K562 (cell line): ENCODE results near the gene IL1RL2. TPM values are rescaled to one million over a fixed set of nuclear protein-coding genes. Genes with fewer than 3 reads are reported as not detected.

Experiments used
- EHMT2 ChIP-seq: fragments of 450-650 bp; IDR thresholded peaks from 2 replicates; pipeline ENCODE4 v1.6.1; 2018; ENCODE audit warnings: antibody characterized with exemption
- FOXJ3 ChIP-seq: sonication (generic); formaldehyde crosslinking; IDR thresholded peaks from 2 replicates; pipeline ENCODE4 v1.4.0; 2020; ENCODE audit warnings: mild to moderate bottlenecking, missing genetic modification reagents
- HMBOX1 ChIP-seq: sonication (generic); IDR thresholded peaks from 2 replicates; pipeline ENCODE4 v1.6.1; 2016
- HMG20B ChIP-seq: fragments of 250-450 bp; sonication (Bioruptor Pico); IDR thresholded peaks from 2 replicates; pipeline ENCODE4 v1.5.0; 2021; ENCODE audit warnings: mild to moderate bottlenecking
- MCM3 ChIP-seq: fragments of 450-650 bp; IDR thresholded peaks from 2 replicates; pipeline ENCODE4 v1.6.1; 2016
- MNT ChIP-seq, 2 experiments: fragments of 450-650 bp; conservative IDR thresholded peaks; 2 replicates each; pipeline ENCODE4 v1.6.1; 2017; ENCODE audit warnings: mild to moderate bottlenecking in 2 of 2, moderate library complexity in 2 of 2
- OTX1 ChIP-seq: fragments of 450-650 bp; formaldehyde crosslinking; IDR thresholded peaks from 2 replicates; pipeline ENCODE4 v1.4.0; 2022; ENCODE audit warnings: mild to moderate bottlenecking
- PTBP1 ChIP-seq: fragments of 200-400 bp; formaldehyde crosslinking; IDR thresholded peaks from 2 replicates; pipeline ENCODE4 v1.6.1; 2017; ENCODE audit warnings: low read depth, low read length
- SFPQ ChIP-seq: fragments of 200-400 bp; formaldehyde crosslinking; IDR thresholded peaks from 2 replicates; pipeline ENCODE4 v1.6.1; 2017; ENCODE audit warnings: mild to moderate bottlenecking, low read depth, low read length, moderate library complexity
- SLC30A9 ChIP-seq: fragments of 250-450 bp; sonication (Bioruptor Pico); IDR thresholded peaks from 2 replicates; pipeline ENCODE4 v1.8.0; 2022; ENCODE audit warnings: mild to moderate bottlenecking, moderate library complexity
- SMARCE1 ChIP-seq: fragments of 450-650 bp; IDR thresholded peaks from 2 replicates; pipeline ENCODE4 v1.7.1; 2016; ENCODE audit warnings: mild to moderate bottlenecking
- SPI1 ChIP-seq: IDR thresholded peaks from 2 replicates; pipeline ENCODE4 v1.6.1; 2011; ENCODE audit warnings: low read depth, low read length, control low read depth, borderline replicate concordance
- THRA ChIP-seq: fragments of 450-650 bp; IDR thresholded peaks from 2 replicates; pipeline ENCODE4 v1.6.1; 2017; ENCODE audit warnings: mild to moderate bottlenecking, moderate library complexity
- THRB ChIP-seq: fragments of 450-650 bp; formaldehyde crosslinking; conservative IDR thresholded peaks from 2 replicates; pipeline ENCODE4 v1.4.0; 2022; ENCODE audit warnings: mild to moderate bottlenecking, missing genetic modification characterization
- ZFP1 ChIP-seq: fragments of 450-650 bp; formaldehyde crosslinking; IDR thresholded peaks from 2 replicates; pipeline ENCODE4 v1.4.0; 2020; ENCODE audit warnings: mild to moderate bottlenecking, mixed read lengths
- ZNF197 ChIP-seq: fragments of 200-800 bp; sonication (Bioruptor generic); IDR thresholded peaks from 2 replicates; pipeline ENCODE4 v1.6.1; 2016; ENCODE audit warnings: low read depth, missing genetic modification characterization, missing compliant biosample characterization
- ZNF518B ChIP-seq: fragments of 250-450 bp; sonication (Bioruptor Pico); IDR thresholded peaks from 2 replicates; pipeline ENCODE4 v1.5.0; 2021; ENCODE audit warnings: mild to moderate bottlenecking, moderate library complexity
- ZNF707 ChIP-seq: fragments of 250-450 bp; sonication (Bioruptor Pico); conservative IDR thresholded peaks from 2 replicates; pipeline ENCODE4 v1.8.0; 2022; ENCODE audit warnings: inconsistent platforms, mild to moderate bottlenecking, moderate library complexity
- polyA plus RNA-seq, 8 experiments: library from polyadenylated mRNA; depleted of rRNA in 4 of 8; stranded (reverse) in 5 of 8; unstranded in 3 of 8; fragments of >200 nt; fragmentation: Nextera tagmentation in 2 of 8; fragmentation: Illumina TruSeq in 1 of 8; extraction: Ambion mirVana in 2 of 8; extraction: Trizol in 1 of 8; gene quantifications; 2 replicates each; pipeline versions ENCODE4 v1.2.1 to v1.2.3, GENCODE V29; 2011 to 2014; ENCODE audit warnings: inconsistent platforms in 1 of 8, missing spikeins in 1 of 8
- total RNA-seq, 7 experiments: library from RNA; depleted of rRNA in 6 of 7; stranded (reverse); fragments of >200 nt in 6 of 7; fragmentation: Illumina TruSeq in 2 of 7; extraction: Trizol in 2 of 7; gene quantifications; 2 replicates each; pipeline versions ENCODE4 v1.2.1 to v1.2.3, GENCODE V29; 2011 to 2021; ENCODE audit warnings: low replicate concordance in 1 of 7

The IL1RL2 gene
- total and polyA plus RNA-seq, 9 of the 15 experiments (the other 6 are each of a cell fraction or from before 2014, with no cell fraction given), result not detected

GRCh38 chr2:102240640-102241370 lies 54.0 kb downstream of the IL1RL2 start (continued):
- TF ChIP-seq SFPQ (no peak), HMBOX1 (no peak), MCM3 (no peak), THRA (0 out of 2 replicates have a peak, but pooled peaks have one; percentile 32), THRB (CRISPR knock-in tag) (no peak), SPI1 (no peak), ZNF197 (CRISPR knock-in tag) (no peak), ZFP1 (CRISPR knock-in tag) (no peak), PTBP1 (no peak), SMARCE1 (no peak), MNT (conservative IDR thresholded peaks at IDR 0.05) (no peak), ZNF518B (CRISPR knock-in tag) (no peak), HMG20B (CRISPR knock-in tag) (no peak), SLC30A9 (CRISPR knock-in tag) (no peak), OTX1 (CRISPR knock-in tag) (no peak), ZNF707 (CRISPR knock-in tag) (no peak), FOXJ3 (CRISPR knock-in tag) (no peak), EHMT2 (no peak)
